HL-60 (cell line): ENCODE measurements around the gene FOCAD.
A peak's percentile ranks its signal among the peaks of the same experiment; 100 is the strongest.

Experiments used
- DNase-seq, 2 experiments: peaks; one replicate each; pipeline ENCODE4 v3.0.0-alpha.2; 2010 to 2020; ENCODE audit warnings: low read depth in 1 of 2, low spot score in 1 of 2
- H3K27ac ChIP-seq: fragments of 250-450 bp; sonication (Bioruptor Pico); replicated peaks from 2 replicates; pipeline ENCODE4 v1.5.1; 2020; ENCODE audit warnings: mild to moderate bottlenecking, moderate library complexity
- H3K27me3 ChIP-seq: fragments of 250-450 bp; sonication (Bioruptor Pico); 2 replicates; pipeline ENCODE4 v1.5.1; 2021; ENCODE audit warnings: mild to moderate bottlenecking, moderate library complexity; ENCODE audit not compliant: insufficient read depth, poor library complexity, severe bottlenecking
- H3K4me3 ChIP-seq: replicated peaks from 2 replicates; pipeline ENCODE4 v1.5.1; 2011; ENCODE audit warnings: mild to moderate bottlenecking, control low read depth, low read length; ENCODE audit not compliant: insufficient read depth
- CTCF ChIP-seq: IDR thresholded peaks from one replicate; pipeline ENCODE4 v1.5.1; 2011; ENCODE audit warnings: low read length, control low read depth, inconsistent platforms; ENCODE audit not compliant: insufficient read depth
- GABPA ChIP-seq: IDR thresholded peaks from 2 replicates; pipeline ENCODE4 v1.6.1; 2012; ENCODE audit warnings: low read depth
- POLR2AphosphoS5 ChIP-seq: IDR thresholded peaks from 2 replicates; pipeline ENCODE4 v1.6.1; 2012; ENCODE audit warnings: low read depth
- REST ChIP-seq: IDR thresholded peaks from 2 replicates; pipeline ENCODE4 v1.6.1; 2012; ENCODE audit warnings: low read depth; ENCODE audit not compliant: insufficient replicate concordance
- SPI1 ChIP-seq: IDR thresholded peaks from 2 replicates; pipeline ENCODE4 v1.6.1; 2012; ENCODE audit warnings: low read depth, mild to moderate bottlenecking, borderline replicate concordance

The FOCAD gene

GRCh38 chr9:20804489-20805250 is 120.6 kb downstream of the FOCAD start:
- no peak overlapping the region for H3K4me3 ChIP-seq
- TF ChIP-seq REST (no peak), POLR2AphosphoS5 (0 out of 2 replicates have a peak, but pooled peaks have one; percentile 29), SPI1 (no peak), GABPA (no peak)
- no peak overlapping the region for H3K27ac ChIP-seq
- peak in 1 of 2 experiments; percentile 59 for DNase-seq
- H3K27me3 ChIP-seq = no peaks in the 10 kb centered on the region

GRCh38 chr9:20805766-20806165 is 121.7 kb downstream of the FOCAD start:
- DNase-seq = no peak
- no peak overlapping the region for H3K4me3 ChIP-seq
- H3K27me3 ChIP-seq = no peaks in the 10 kb centered on the region
- H3K27ac ChIP-seq = no peak overlapping the region
- TF ChIP-seq SPI1 (no peak), CTCF (no peak), POLR2AphosphoS5 (no peak)

GRCh38 chr9:20808002-20808401 is 123.9 kb downstream of the FOCAD start:
- H3K27ac ChIP-seq = no peak overlapping the region

More at GRCh38 chr9:20808002-20808401, 123.9 kb downstream of the FOCAD start:
- no peak for DNase-seq
- Histone ChIP-seq H3K4me3 (no peak overlapping the region), H3K27me3 (no peaks in the 10 kb centered on the region)
- TF ChIP-seq CTCF = no peak
- no peak for TF ChIP-seq POLR2AphosphoS5
- no peak for TF ChIP-seq GABPA
- no peak for TF ChIP-seq REST
- no peak for TF ChIP-seq SPI1
